Right renal pelvis (tissue), 4 donors: ENCODE results near the gene CRY1. TPM values are rescaled to one million over a fixed set of nuclear protein-coding genes. Genes with fewer than 3 reads are reported as not detected.
A peak's percentile ranks its signal among the peaks of the same experiment; 100 is the strongest.

Experiments used
- DNase-seq, 4 donors: peaks; one replicate each; pipeline ENCODE4 v3.0.0-alpha.2; 2013; ENCODE audit warnings: low read depth in 4 of 4, low spot score in 3 of 4, missing footprints in 1 of 4
- polyA plus RNA-seq, 4 donors: library from polyadenylated mRNA; unstranded; fragments of 120-200 nt; gene quantifications; one replicate each; pipeline ENCODE4 v1.2.1, GENCODE V29; 2013; ENCODE audit not compliant: insufficient read length in 4 of 4

CRY1 gene
- 10 to 100 TPM; 28.6 to 30.4 (median 30.0) TPM for polyA plus RNA-seq

DNA sequence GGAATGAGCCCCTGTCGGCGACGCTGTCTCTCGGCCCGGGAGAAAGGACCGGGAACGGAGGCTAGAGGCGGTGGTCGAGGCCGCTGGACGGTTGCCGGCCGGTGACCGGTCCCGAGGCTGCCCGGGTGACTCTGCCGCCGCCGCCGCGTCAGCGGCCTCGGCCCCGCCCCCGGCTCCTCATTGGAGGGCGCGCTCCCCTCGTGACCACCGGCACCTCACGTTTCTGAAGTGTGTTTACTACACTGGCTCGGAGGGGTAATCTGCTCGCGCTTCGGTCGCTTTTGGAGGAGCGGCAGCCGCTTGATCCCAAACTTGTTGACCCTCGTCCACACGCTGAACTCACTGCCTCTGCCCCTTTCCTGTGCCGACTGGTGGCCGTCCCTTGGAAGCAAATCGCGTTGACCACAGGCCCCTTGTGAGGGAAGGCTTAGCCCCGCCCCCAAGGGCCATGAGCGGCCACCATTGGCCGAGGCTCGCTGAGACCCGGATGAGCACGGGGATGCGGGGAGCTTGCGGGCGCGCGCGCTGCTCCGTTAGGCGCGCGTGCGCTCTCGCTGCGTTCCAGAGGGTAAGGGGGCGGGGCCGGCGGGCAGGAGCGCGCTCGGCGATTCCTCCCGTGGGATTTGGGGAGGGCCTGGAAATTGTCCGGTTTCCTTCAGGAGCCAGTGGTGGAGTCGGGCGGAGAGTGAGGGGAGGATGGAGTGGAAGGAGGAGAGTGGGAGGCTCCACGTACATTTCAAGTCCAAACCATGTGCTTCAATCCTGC, at the start of gene CRY1:
CRY1 (minus strand) TSS at position 133 of the 766 bp plus-strand sequence. CDS start 588 bp downstream, outside the sequence.
- DNase-seq, result peak; percentile 93 to 99 (median 96)

DNA sequence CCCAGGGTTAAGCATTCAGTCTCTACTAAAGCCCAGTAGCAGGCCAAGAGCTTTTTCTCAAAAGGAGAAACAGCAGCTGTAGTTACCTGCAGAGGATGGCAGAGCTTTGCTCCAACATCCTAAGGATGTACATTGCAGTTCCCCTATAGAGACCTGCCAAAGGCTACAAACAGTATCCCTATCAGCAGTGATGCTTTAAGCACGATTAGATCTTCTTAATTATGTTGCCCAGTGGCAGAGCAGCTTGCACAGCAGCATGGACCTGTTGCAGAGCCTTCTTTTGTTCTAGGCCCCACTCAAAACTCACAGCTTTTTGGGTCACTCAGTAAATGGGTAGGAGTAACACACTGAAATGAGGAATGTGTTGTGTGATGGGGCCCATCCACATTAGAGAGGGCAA, 46.4 kb upstream of the CRY1 start:
- no peak for DNase-seq

DNA sequence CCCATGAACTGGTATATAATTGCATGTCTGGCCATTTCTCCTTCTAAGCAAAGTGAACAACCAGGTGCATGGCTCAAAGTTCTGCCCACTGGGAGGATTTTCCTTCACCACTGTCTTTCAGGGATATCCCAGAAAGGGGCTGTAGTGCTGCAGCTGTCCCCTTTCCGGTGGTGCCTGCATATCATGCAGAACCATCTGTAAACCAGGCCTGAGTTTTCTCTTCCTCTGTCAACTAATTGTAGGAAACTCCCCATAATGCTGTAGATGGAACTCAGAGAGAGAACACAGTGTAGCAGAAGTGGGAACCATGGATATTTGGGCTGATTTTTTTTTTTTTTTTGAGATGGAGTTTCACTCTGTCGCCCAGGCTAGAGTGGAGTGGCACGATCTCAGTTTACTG, 45.6 kb upstream of the CRY1 start:
- DNase-seq, result no peak

DNA sequence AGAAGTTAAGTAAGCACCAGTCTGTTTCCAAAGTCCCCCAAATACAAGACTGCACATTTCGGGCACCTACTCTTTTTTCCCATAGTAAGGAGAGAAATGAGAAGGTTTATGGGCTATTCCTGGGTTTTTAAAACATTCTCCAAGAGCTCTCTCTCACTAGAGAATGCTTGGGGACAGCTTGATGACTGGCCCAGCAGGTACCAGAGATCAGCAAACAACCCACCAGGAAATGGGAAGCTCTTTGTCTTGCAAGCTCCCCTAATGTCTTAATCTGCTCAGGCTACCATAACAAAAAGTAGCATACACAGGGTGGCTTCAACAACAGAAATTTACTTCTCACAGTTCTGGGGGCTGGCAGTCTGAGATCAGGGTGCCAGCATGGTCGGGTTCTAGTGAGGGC, 41.8 kb upstream of the CRY1 start:
- no peak for DNase-seq

DNA sequence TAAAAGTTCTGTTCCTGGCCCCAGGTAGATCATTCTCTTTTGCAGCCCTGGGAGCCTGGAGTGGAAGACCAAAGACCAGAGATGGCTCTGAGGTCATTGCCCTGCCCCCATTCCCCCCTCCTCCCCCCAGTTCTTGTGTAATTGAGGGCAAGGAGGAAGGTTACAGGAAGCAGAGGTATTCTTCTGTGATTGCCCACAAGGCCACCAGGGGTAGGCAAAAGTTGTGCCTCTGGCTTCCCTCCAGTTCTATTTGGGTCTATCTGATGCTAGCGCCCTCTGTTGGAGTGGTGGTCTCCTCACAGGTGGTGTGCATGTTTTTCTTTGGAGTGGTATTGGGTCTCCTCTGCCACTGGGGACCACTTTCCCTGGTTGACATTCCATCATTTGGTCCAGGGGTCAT, 41.2 kb upstream of the CRY1 start:
- no peak for DNase-seq

DNA sequence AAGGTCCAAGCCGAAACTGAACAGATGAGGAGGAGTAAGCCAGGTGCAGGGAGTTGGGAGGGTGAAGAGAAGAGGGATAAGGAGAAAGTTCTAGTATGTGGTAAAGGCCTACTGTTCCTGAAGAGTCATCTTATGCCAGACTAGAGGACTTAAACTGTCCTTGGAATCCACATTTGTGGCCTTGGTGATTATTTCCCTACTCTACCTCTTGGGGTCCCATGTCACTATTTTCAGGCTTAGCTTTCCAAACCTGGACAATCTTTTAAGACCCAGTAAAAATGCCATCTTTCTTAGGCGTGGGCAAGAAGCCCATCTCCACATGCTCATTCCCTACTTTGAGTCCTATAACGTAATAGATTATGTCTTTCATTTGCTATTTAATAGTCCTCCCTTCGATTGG, 40.1 kb upstream of the CRY1 start:
- DNase-seq, result no peak

DNA sequence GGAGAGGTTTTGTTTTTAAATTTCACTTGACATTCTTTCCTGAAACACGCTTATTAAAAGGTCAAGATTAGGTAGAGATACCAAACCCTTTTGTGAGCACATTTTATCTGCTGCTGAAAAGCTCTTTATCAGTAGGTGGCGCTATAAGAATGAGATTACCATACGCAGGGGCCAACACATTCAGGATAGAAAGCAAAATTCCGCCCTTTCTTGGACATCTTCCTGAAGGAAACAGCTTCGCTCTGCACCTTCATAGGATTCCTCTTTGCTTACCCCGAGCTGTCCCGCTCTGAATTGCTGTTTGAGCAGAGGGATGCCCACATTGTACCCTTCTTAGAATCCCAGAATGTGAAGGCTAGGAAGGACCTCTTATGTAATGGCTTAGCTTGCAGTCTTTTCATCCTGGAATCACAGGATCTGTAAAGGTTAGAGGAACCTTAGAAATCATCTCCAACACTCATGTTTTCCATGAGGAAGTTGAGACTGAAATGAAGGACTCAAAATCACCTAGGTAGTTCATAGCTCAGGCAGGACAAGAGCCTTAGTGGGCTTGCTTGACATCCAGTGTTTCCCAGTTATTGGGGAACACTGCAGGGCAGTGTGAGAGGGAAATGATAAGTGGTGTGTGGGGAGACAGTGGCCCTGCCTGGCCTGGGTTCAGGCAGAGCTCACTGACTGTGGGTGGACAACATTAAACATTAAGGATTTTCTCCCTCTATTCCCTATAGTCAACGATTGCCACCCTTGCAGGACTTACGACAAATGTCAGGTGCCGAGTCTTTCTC, 38.7 kb upstream of the CRY1 start:
- peak; percentile 39 to 57 (median 50) for DNase-seq

DNA sequence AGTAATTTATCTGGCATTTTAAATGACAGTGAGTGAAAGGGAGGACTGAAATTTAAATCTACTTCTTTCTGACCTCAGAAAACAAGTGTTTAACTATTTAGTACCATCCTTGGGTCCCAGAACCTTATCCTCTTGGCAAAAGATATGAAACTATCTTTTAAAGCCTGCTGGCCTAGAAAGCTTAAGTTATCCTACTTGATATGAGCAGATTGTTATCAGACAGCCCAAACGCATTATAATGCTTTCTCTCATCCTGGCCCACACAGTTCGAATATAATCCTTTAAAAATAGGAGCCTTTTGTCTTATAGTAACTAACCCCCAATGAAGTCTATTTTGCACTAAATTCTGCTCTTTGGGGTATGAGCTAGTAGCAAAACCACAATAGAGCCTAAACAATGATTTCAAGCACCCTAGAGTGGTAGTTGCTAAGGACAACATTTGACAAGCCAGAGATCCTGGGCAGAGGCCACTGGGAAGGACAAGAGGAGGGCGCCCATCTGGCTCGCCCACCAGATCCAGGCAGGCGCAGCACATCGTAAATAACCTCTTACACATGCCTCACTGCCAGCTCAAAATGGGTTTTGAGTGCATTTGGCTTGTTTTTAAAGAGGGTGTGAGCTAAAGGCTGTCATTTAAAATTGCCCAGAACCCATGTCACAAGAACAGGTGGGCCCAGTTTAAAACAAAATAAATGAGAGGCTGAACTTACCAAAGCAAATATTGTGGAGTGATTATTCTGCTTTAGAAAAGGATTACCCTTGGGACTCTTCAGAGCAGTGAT, 37.7 kb upstream of the CRY1 start:
- no peak for DNase-seq

DNA sequence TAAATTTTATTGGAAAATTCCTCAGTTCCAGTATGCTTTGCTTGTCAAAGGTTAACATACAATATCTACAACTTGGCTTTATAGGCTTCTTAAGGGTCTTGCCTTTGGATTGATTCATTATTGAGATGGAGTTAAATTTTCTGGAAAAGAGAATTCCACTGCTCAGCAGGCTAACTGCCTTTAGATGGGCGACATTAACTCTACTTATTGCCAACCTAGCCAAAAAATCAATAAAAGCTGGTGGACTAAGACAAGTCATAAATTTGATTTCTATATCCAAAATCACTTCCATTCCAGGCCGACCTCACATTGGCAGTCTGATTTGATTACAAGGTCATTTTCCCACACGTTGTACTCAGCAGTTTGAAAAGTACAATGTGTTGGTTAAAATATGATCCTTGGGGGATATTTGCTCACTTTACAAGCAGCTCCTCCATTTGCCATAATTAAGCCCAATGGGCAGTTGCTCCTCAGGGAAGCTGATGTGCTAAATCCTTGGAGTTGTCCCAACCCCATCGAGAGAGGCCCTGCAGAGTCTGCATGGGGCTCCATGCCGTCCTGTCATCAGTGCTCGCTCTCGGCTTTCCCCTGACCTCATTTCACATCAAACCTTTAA, 36.1 kb upstream of the CRY1 start:
- DNase-seq, result no peak

DNA sequence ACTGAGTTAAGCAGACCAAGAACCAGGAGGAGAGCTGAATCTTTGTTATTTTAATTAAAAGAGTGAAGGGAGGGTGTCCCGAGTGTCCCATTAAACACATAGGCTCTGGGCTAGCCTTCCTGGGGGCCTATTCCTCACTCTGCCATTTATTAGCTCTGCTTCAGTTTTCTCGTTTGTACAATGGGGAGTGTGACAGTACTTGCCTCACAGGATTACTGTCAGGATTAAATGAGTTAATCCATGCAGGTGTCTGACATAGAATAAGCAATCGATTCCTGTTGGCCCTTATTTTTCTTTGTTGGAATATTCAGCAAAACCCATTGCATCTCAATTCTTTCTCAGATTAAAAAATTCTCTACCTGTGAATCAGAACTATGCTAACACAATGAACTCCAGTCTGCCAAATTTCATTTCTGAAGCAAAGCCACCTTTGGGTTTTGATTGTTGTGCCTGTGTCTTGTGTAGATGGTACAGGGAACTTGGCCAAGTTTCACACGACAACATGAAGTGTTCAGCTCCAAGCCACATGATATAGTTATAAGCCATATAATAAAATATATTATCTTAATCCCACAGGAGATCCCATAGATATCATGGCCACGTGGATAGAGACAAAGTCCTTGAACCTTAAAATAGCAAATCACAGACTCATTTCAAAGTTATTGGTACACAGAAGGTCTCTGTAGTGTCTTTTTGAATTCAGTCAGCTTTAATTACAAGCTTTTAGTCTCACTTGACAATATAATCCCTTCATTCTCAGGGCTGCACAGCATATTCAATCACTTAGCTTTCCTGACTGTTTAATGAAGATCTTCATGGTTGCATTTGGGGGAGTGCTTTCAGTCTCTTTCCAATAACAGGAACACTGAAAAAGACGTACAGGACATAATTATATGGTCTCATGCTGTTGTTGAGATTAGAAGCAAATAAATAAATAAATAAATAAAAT, 34.4 kb upstream of the CRY1 start:
- DNase-seq, result no peak

DNA sequence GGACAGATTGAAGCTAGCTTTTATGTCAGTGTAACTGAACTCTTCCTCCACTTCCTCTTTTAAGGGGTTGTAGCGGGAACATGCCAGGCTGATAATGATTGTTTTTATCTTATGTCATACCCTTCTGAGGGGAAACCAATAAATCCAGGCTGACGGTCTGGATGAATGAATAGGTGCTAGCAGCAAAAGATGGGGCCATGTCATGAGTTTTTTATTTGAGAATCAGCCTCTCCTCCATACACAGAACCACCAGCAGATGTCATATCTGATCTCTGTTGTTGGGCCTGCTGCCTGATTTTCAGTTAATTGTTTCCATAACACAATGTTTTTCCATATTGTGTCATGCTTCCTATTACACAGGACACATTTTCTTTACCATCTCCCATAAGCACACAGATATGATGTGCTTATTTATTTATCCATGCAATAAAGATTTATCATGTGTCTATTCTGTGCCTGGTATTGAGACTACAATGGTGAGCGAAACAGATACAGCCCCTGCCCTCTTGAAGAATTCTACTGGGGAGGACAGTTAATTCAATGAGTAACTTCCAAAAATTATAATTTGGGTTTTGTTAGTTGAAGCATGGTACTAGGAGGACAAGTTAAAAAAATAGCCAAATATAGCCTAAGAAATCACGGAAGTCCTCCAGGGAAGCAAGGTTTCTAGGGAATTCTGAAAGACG, 33.6 kb upstream of the CRY1 start:
- no peak for DNase-seq

DNA sequence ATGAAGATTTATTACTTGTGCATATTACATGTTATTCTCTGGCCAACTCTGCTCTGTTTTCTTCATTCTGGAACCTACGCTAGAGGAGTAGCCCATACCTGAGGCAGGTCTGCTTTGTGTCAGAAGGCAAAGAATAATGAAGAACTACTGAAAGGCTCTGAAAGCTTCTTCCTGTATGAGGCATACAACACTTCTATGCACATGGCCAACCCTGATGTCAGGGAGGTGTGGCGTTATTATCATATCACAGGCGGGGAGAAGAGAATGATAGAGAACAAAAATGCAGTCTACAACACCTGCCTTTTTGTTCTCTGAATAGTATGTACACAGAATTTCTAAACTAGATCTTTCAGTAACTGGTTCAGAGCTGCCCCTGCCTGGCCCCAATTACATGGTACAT, 32.5 kb upstream of the CRY1 start:
- DNase-seq, result no peak

DNA sequence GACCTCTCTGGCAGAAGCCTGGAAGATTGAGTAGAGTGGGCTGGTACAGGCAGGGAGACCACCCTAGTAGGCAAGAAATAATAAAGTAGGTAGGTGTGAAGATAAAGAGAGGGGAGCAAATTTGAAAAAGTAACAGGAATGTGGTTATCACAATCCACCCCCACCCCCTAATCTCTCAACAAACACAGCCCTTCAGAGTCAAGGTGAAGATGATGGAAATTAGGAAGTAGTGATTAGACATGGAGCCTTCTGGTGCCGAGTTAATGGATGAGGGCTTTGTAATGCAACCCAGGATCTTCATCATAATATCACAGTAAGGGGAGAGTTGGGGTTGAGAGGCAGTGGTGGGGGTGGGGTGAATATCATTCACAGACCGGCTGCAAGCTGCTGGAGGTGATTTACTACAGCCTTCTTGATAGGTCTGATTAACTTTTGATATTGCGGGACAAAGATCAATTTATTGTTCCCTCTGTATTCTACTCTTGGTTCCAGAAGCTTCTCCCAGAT, 29.2 kb upstream of the CRY1 start:
- DNase-seq, result no peak

DNA sequence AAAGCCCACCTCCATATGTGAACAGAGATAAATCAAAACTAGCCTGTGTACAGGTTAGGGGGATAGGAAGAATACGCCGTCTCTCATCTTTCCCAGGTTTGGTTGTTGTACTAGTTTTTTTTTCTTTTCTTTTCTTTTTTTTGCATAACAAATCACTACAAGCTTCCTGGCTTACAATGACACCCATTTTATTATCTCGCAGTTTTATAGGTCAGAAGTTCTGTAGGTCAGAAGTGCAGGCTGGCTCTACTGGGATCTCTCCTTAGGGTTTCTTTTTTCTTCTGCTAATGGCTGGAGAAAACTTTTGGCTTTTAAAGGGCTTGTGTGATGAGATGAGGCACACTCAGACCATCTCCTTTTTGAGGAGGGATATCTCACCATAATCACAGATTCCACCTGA, 25.7 kb upstream of the CRY1 start:
- no peak for DNase-seq

DNA sequence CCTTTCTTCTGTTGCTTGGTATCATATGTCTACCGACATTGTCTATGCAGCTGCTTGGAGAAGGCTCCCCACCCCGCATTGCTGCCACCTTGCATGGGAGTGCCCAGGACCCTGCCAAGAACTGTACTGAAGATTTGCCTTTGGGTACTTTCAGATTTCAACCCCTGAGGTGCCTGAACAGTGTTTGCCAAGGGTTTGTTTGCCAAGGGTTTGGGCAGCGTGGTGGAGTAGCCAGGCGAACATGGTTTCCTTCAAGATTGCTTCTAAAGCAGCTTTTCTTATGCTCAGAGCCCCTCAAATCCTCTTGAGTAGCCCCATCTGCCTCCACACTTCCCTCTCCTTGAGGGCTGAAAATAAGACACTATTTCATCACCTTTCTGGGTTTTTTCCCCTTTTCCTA, 25.3 kb upstream of the CRY1 start:
- no peak for DNase-seq

DNA sequence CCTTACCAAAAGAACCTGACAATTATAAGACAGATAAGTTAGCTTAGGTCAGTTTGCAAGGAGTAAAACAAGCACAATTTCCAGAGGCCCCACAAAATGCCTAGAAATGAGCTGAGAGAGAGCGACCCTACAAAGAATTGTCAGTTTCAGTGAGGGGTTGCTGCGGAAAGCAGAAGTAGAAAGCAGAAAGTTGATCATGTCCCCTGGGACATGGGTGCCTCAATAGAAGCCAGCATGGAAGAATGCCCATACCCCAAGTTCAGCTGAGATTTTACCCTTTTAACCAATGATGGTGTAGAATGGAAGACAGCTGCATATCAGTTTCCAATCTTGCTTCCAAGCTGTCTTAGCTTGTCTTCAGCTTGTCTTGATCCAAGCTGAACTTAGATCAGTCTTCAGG, 21.8 kb upstream of the CRY1 start:
- no peak for DNase-seq

DNA sequence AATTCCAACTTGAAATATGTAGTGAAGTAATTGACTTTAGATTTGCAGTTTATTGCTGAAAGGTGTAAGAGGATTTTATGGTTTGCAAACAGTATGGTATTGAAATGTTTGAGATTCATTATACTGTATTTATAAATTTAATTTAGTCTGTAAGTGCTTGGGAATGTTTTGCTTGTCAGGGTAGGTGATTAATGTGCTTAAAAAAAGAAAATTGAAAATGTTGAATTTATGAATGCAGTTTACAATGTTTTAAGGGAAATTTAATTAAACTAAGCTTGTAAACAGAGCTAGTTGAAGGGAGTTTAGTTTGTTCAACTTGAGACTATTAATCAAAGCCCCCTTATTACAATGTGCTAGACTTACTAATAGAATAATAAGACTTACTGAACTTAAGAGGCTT, 18.0 kb upstream of the CRY1 start:
- DNase-seq, result no peak

DNA sequence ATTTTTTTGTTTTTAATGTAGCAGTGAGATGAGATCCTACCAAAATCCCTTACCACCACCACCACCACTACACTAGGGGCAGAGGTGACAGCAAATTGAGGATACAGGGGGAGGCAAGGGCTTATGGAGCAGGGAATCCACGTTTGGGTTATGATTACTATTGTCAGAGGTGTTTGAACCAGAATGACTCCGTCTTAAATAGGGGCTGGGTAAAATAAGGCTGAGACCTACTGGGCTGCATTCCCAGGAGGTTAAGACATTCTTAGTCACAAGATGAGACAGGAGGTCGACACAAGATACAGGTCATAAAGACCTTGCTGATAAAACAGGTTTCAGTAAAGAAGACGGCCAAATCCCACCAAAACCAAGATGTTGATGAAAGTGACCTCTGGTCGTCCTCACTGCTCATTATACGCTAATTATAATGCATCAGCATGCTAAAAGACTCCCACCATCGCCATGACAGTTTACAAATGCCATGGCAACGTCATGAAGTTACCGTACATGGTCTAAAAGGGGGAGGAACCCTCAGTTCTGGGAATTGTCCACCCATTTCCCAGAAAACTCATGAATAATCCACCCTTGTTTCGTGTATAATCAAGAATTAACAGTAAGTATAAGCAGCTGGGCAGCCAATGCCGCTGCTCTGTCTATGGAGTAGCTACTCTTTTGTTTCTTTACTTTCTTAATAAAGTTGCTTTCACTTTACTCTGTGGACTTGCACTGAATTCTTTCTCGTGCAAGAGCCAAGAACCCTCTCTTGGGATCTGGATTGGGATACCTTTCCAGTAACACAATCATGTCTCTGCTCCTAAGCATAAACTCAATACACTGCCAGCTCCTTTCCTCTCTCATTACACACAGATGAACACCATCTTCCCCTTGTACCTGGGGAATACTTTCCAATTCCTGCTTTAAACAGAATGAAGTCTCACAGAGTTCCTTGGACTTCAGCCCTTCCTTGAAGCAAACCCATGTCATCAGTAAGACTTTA, 16.7 kb upstream of the CRY1 start:
- no peak for DNase-seq
